ENCODE data around the gene REM1. TPM values are rescaled to one million over a fixed set of nuclear protein-coding genes. Genes with fewer than 3 reads are reported as not detected.

The REM1 gene
- total and polyA plus RNA-seq, 2 of the 13 experiments (the other 11 are each of a cell fraction or from before 2014, with no cell fraction given): not detected

- TF ChIP-seq PATZ1 (CRISPR knock-in tag; IDR thresholded peaks at IDR 0.05): 0 out of 2 replicates have a peak, but pooled peaks have one; percentile 23
- TF ChIP-seq ZNF331 (CRISPR knock-in tag; IDR thresholded peaks at IDR 0.05): 0 out of 2 replicates have a peak, but pooled peaks have one; percentile 37
- peak; percentile 41; the same call in 1 of the 2 replicates for TF ChIP-seq HNF4G (IDR thresholded peaks at IDR 0.05; ENCODE audit: borderline replicate concordance, low read depth, low read length)
- TF ChIP-seq HNF4G (CRISPR knock-in tag; IDR thresholded peaks at IDR 0.05; ENCODE audit: borderline replicate concordance, low read depth): no peak
- TF ChIP-seq FOXP1 (IDR thresholded peaks at IDR 0.05): no peak
- TF ChIP-seq FOXP1 (CRISPR knock-in tag; IDR thresholded peaks at IDR 0.05): no peak
- 0 out of 2 replicates have a peak, but pooled peaks have one; percentile 13 for TF ChIP-seq NR2F2 (IDR thresholded peaks at IDR 0.05; ENCODE audit: borderline replicate concordance, low read depth)
- no peak for TF ChIP-seq WIZ (CRISPR knock-in tag; IDR thresholded peaks at IDR 0.05)
- TF ChIP-seq JUN (CRISPR knock-in tag; IDR thresholded peaks at IDR 0.05): 0 out of 2 replicates have a peak, but pooled peaks have one; percentile 13
- no peak for TF ChIP-seq SOX6 (IDR thresholded peaks at IDR 0.05)
- TF ChIP-seq SOX6 (CRISPR knock-in tag; IDR thresholded peaks at IDR 0.05): 0 out of 2 replicates have a peak, but pooled peaks have one; percentile 24
- peak; percentile 67; the same call in 1 of the 2 replicates for TF ChIP-seq NCOR1 (IDR thresholded peaks at IDR 0.05; ENCODE audit: borderline replicate concordance, low read length)
- TF ChIP-seq LCORL (IDR thresholded peaks at IDR 0.05): no peak
- 0 out of 2 replicates have a peak, but pooled peaks have one; percentile 33 for TF ChIP-seq LCORL (CRISPR knock-in tag; IDR thresholded peaks at IDR 0.05)
- TF ChIP-seq CCAR2 (optimal IDR thresholded peaks at IDR 0.05; ENCODE audit: low read depth, low read length): no peak
- peak; percentile 34 for TF ChIP-seq ASH2L (IDR thresholded peaks at IDR 0.05; ENCODE audit: insufficient read length, low read depth, low read length)
- TF ChIP-seq SOX13 (IDR thresholded peaks at IDR 0.05): no peak
- TF ChIP-seq SOX13 (CRISPR knock-in tag; conservative IDR thresholded peaks at IDR 0.05 in 1 of 2, IDR thresholded peaks at IDR 0.05 in 1 of 2): peak in 1 of 2 experiments; percentile 53; a peak in 1 of 4 replicates
- TF ChIP-seq POLR2G (IDR thresholded peaks at IDR 0.05; ENCODE audit: low read depth, low read length): 0 out of 2 replicates have a peak, but pooled peaks have one; percentile 37
- peak; percentile 48; the same call in 1 of the 2 replicates for TF ChIP-seq PHF21A (CRISPR knock-in tag; IDR thresholded peaks at IDR 0.05)
- peak; percentile 10; the same call in 1 of the 2 replicates for TF ChIP-seq CTCF (CRISPR knock-in tag; IDR thresholded peaks at IDR 0.05)
- TF ChIP-seq ARID5B (CRISPR knock-in tag; IDR thresholded peaks at IDR 0.05): 0 out of 2 replicates have a peak, but pooled peaks have one; percentile 10
- peak; percentile 33; the same call in 1 of the 2 replicates for TF ChIP-seq HNF4A (CRISPR knock-in tag; IDR thresholded peaks at IDR 0.05)
These were observed 28.8 kb upstream of the REM1 start (continued) for GRCh38 chr20:31446084-31446819.

Data from HepG2 (cell line).